Endothelial cell (in vitro differentiated cells): ENCODE data around the gene ZNF439. TPM values are rescaled to one million over a fixed set of nuclear protein-coding genes. Genes with fewer than 3 reads are reported as not detected.
"Not testable (repeated sequence)": the region's sequence is repeated elsewhere in the genome, so short reads cannot be mapped to it uniquely, and the experiment has no call there.

Source experiments
- DNase-seq: peaks from one replicate; pipeline ENCODE4 v3.0.0; 2021; ENCODE audit warnings: low spot score
- H3K27ac Mint-ChIP-seq: one replicate; pipeline ENCODE4 v1.8.0; 2021; ENCODE audit warnings: mixed read lengths, inconsistent platforms; ENCODE audit not compliant: unreplicated experiment
- H3K27me3 Mint-ChIP-seq: one replicate; pipeline ENCODE4 v1.8.0; 2021; ENCODE audit warnings: mild to moderate bottlenecking, moderate library complexity, mixed read lengths, inconsistent platforms; ENCODE audit not compliant: unreplicated experiment
- H3K36me3 Mint-ChIP-seq: one replicate; pipeline ENCODE4 v1.8.0; 2021; ENCODE audit warnings: mild to moderate bottlenecking, low read depth, mixed read lengths, inconsistent platforms; ENCODE audit not compliant: unreplicated experiment
- H3K4me1 Mint-ChIP-seq: one replicate; pipeline ENCODE4 v1.8.0; 2021; ENCODE audit warnings: mild to moderate bottlenecking, mixed read lengths, inconsistent platforms; ENCODE audit not compliant: unreplicated experiment
- H3K4me3 Mint-ChIP-seq: one replicate; pipeline ENCODE4 v1.8.0; 2021; ENCODE audit warnings: mild to moderate bottlenecking, mixed read lengths, inconsistent platforms; ENCODE audit not compliant: unreplicated experiment
- H3K9me3 Mint-ChIP-seq: one replicate; pipeline ENCODE4 v1.8.0; 2021; ENCODE audit warnings: mixed read lengths, inconsistent platforms; ENCODE audit not compliant: unreplicated experiment
- CTCF ChIP-seq: fragments of 200-600 bp; sonication (generic); IDR thresholded peaks from one replicate; pipeline ENCODE4 v1.5.0; 2021; ENCODE audit warnings: antibody characterized with exemption; ENCODE audit not compliant: unreplicated experiment
- total RNA-seq: library from RNA; stranded (reverse); fragmentation: NEBNext Ultra II Directional; extraction: Animal tissue kit (Norgen Biotek cat#: 25700); gene quantifications from one replicate; pipeline ENCODE4 v1.2.1, GENCODE V29; 2021; ENCODE audit not compliant: unreplicated experiment

ZNF439 gene
- total RNA-seq, 1 donor from 2014 or later = 0.18 TPM

GRCh38 chr19:11833541-11833940 is 15.0 kb upstream of the ZNF439 start:
- Mint-ChIP-seq H3K9me3 (peaks cover 40% of the 10 kb centered on the region), H3K36me3 (no peaks in the 10 kb centered on the region), H3K4me3 (no peak overlapping the region), H3K4me1 (no peaks in the 10 kb centered on the region), H3K27ac (no peak overlapping the region), H3K27me3 (no peaks in the 10 kb centered on the region)
- DNase-seq = no peak
- TF ChIP-seq CTCF = no peak

GRCh38 chr19:11835626-11836066 is 12.9 kb upstream of the ZNF439 start:
- H3K9me3 Mint-ChIP-seq = peaks cover 32% of the 10 kb centered on the region
- H3K36me3 Mint-ChIP-seq, H3K4me1 Mint-ChIP-seq, H3K27ac Mint-ChIP-seq, H3K27me3 Mint-ChIP-seq, H3K4me3 Mint-ChIP-seq, DNase-seq: not testable (repeated sequence)

DNA sequence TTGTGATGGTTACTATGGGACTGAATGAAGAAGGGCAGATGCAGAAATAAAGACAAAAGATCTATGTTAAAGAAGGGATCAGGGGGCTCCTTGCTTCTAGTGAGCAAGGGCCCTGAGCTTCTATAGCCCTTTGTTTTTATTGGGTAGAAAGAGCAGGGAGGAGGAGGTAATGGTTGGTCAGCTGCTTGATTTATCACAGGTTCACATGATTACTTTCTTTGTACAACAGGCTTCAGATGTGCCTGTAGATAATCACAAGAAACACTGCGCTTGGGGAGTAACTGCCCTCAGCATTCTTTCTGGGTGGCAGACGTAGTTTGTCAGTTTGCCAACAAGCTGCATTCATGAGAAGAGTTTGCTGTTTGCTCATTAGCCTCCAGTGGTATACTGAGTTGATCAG is 4.8 kb upstream of the ZNF439 start:
- Mint-ChIP-seq H3K27me3 (peaks cover 5% of the 10 kb centered on the region), H3K36me3 (peaks cover 15% of the 10 kb centered on the region), H3K4me1 (no peaks in the 10 kb centered on the region), H3K27ac (no peak overlapping the region), H3K4me3 (no peak overlapping the region), H3K9me3 (peaks cover 34% of the 10 kb centered on the region)
- no peak for DNase-seq
- TF ChIP-seq CTCF = no peak

- not testable (repeated sequence) for H3K4me1 Mint-ChIP-seq, H3K4me3 Mint-ChIP-seq, H3K27me3 Mint-ChIP-seq, DNase-seq, H3K27ac Mint-ChIP-seq
- Mint-ChIP-seq H3K9me3 (peaks cover 41% of the 10 kb centered on the region), H3K36me3 (peaks cover 18% of the 10 kb centered on the region)
These were observed 911 bp upstream of the ZNF439 start for GRCh38 chr19:11847615-11848014.

DNA sequence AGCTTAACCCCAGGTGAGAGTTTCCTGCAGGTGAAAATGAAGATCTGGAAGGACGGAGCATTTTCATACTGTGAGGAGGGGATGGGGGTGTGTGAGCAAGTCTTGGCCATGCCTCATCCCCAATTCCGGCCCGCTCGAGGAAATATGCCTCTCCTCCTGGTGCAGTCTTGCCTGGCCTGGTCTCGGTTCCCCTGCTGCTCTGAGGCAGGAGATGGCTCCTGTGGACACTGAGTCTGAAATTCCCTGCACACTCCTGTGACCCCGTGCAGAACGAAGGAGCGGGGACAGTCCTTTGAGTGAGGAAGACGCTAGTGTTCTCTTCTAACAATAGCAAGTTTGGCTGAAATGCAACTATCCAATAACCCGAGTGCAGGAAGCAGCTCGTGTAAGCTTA is 329 bp upstream of the ZNF439 start:
- Mint-ChIP-seq H3K4me1 (no peaks in the 10 kb centered on the region), H3K27me3 (peaks cover 7% of the 10 kb centered on the region), H3K4me3 (no peak overlapping the region), H3K9me3 (peaks cover 40% of the 10 kb centered on the region), H3K27ac (no peak overlapping the region), H3K36me3 (peaks cover 18% of the 10 kb centered on the region)
- DNase-seq = no peak
- TF ChIP-seq CTCF = no peak

DNA sequence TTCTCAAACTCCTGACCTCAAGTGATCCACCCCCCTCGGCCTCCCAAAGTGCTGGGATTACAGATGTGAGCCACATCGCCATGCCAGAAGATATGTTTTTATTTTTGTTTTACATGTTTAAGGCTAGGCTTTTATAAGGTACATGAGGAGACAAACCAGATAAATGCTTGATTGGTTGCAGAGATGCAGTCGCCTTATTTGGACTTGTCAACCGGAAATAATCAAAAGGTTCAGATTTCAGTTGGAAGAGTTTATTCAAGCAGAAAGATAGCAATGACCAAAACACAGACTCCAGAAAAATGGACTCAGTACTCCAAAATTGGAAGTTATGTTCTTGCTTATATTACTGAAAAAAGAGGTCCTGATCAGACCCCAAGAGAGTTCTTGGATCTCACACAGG is 1.8 kb downstream of the ZNF439 start:
- peaks cover 19% of the 10 kb centered on the region for H3K36me3 Mint-ChIP-seq
- not testable (repeated sequence) for DNase-seq, H3K4me1 Mint-ChIP-seq, H3K27ac Mint-ChIP-seq, H3K27me3 Mint-ChIP-seq, H3K4me3 Mint-ChIP-seq
- H3K9me3 Mint-ChIP-seq = peaks cover 36% of the 10 kb centered on the region
